BLaER1 (cell line): ENCODE measurements around the gene UPP1.
A peak's percentile ranks its signal among the peaks of the same experiment; 100 is the strongest.

ENCODE experiments used
- H3K27ac ChIP-seq: shearing (Covaris generic); formaldehyde crosslinking; 2 replicates; pipeline ENCODE4 v1.8.1; 2022
- H3K27me3 ChIP-seq: shearing (Covaris generic); formaldehyde crosslinking; 2 replicates; pipeline ENCODE4 v1.8.1; 2022
- H3K36me3 ChIP-seq: shearing (Covaris generic); formaldehyde crosslinking; 2 replicates; pipeline ENCODE4 v1.8.1; 2022
- H3K4me1 ChIP-seq: shearing (Covaris generic); formaldehyde crosslinking; 2 replicates; pipeline ENCODE4 v1.8.1; 2022
- H3K4me2 ChIP-seq: shearing (Covaris generic); formaldehyde crosslinking; 2 replicates; pipeline ENCODE4 v1.8.1; 2022
- H3K4me3 ChIP-seq: shearing (Covaris generic); formaldehyde crosslinking; 2 replicates; pipeline ENCODE4 v1.8.1; 2022
- H3K9ac ChIP-seq: shearing (Covaris generic); formaldehyde crosslinking; 2 replicates; pipeline ENCODE4 v1.8.1; 2022
- H3K9me3 ChIP-seq: shearing (Covaris generic); formaldehyde crosslinking; 2 replicates; pipeline ENCODE4 v1.8.1; 2022
- H4K20me1 ChIP-seq: shearing (Covaris generic); formaldehyde crosslinking; 2 replicates; pipeline ENCODE4 v1.8.1; 2022
- Cebpa-rat ChIP-seq: shearing (Covaris generic); IDR thresholded peaks from 2 replicates; pipeline ENCODE4 v1.8.1; 2022

UPP1 gene

DNA sequence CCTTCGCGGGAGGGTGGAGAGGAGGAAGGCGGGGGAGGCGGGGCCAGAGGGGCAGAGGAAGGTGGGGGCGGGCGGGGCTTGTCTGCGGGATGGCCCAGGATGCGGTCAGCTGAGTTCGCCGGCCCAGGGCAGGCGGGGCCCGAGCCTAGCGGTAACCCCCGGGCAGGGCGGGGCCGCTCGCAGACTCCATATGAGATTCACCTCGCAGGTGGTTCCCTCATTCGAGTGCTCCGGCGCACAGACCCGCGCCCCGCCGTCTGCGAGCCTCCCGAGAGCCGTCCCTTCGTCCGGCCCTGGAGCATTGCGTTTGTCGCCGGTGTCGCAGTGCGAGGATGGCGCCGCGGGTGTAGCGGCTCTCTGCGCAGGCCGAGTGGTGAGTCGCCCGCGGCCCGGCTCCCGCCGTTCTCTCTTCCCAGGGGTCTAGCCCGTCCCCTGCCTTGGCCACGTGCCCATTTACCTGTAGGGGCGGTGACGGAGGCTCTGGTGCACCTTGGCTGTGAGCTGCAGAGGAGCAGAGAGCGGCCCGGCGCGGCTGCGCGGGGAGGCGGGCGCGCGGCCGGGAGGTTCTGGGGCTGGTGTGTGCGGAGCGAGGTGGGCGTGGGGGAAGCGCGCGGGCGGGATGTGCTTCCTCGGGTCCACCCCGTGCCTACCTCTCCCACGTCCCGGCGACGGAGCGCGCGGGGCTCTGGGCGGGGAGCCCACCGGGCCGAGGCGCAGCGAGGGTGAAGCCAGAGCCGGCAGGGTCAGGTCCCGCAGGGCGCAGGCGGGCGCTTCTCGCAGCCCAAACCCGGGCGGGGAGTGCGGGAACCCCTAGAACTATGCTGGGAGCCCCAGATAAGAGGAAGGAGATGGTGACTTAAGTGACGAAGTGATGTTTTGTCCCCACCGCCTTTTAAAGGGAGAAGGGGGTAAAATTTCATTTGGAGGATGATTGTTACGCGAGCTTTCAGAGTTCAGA, at the start of gene UPP1:
UPP1 (plus strand) TSS at position 220 of the 958 bp plus-strand sequence. CDS start 5,519 bp downstream, outside the sequence.
- no peaks in the 10 kb centered on the region for H3K36me3 ChIP-seq
- H4K20me1 ChIP-seq: peaks cover 24% of the 10 kb centered on the region; the same call in 1 of the 2 replicates
- H3K9me3 ChIP-seq: no peaks in the 10 kb centered on the region
- H3K27me3 ChIP-seq: peaks cover 39% of the 10 kb centered on the region
- peak within 1 kb of the TSS; percentile 70 for H3K27ac ChIP-seq
- TF ChIP-seq Cebpa-rat: no peak
- H3K4me3 ChIP-seq: peak within 1 kb of the TSS; percentile 68
- peak within 1 kb of the TSS; percentile 66 for H3K9ac ChIP-seq
- peaks cover 43% of the 10 kb centered on the region for H3K4me1 ChIP-seq
- peak within 1 kb of the TSS; percentile 98 for H3K4me2 ChIP-seq

DNA sequence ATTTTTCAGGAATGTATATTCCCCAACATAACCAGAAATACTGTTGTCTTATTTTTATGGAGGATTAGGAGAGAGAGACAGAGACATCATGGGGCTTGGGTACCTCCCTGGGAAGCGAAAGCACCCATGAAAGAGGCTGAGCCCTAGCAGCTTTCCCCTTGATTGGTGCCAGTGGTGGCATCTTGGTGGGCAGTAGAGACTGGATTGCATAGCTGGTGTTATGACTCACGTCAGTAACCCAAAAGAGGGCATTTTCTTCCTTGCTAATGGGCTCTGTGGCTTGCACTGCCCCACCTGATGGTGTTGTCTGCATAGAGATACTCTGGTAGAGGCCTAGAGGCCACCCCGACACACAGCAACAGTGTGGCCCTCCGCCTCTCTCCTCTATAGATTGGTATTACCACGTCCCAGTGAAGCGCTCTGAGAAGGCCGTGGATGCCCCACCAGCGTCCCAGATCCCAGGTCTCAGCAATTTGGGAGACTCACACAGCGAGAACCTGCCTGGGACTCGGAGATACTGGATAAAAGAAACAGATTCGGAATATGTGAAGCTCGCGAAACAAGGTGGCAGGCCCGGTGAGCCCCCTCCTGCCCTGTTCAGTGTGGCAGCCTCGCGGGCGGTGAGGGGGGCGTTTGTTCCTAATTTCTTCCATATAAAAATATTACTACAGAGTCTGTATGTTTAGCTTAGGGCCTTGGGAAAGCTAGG, 48.0 kb upstream of the UPP1 start:
- H4K20me1 ChIP-seq: no peaks in the 10 kb centered on the region
- H3K9ac ChIP-seq: no peak overlapping the region
- no peak overlapping the region for H3K27ac ChIP-seq
- peaks cover 12% of the 10 kb centered on the region for H3K27me3 ChIP-seq
- H3K4me3 ChIP-seq: no peak overlapping the region
- no peak for TF ChIP-seq Cebpa-rat
- peaks cover 7% of the 10 kb centered on the region for H3K4me1 ChIP-seq
- H3K4me2 ChIP-seq: no peak overlapping the region
- H3K36me3 ChIP-seq: no peaks in the 10 kb centered on the region
- H3K9me3 ChIP-seq: peaks cover 1% of the 10 kb centered on the region

DNA sequence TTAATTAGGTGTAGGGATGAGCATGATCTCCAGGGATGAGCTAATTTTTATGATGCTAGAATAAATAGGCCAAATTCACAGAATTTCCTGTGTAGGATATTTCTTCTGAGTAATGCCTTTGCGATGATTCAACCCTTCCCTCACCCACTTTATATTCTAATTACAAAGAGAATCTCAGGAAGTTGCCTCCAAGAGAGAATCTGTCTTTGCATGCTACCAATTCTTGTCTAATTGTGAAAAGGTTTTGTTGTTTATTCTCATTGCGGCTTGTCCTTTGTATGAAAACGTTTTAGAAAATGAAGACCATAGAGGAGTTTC, 47.5 kb upstream of the UPP1 start:
- H3K9ac ChIP-seq: no peak overlapping the region
- H3K4me1 ChIP-seq: peaks cover 12% of the 10 kb centered on the region
- H4K20me1 ChIP-seq: no peaks in the 10 kb centered on the region
- H3K4me2 ChIP-seq: no peak overlapping the region
- no peak overlapping the region for H3K27ac ChIP-seq
- no peaks in the 10 kb centered on the region for H3K9me3 ChIP-seq
- H3K27me3 ChIP-seq: peaks cover 7% of the 10 kb centered on the region; the same call in 1 of the 2 replicates
- no peaks in the 10 kb centered on the region for H3K36me3 ChIP-seq
- no peak for TF ChIP-seq Cebpa-rat
- H3K4me3 ChIP-seq: no peak overlapping the region

DNA sequence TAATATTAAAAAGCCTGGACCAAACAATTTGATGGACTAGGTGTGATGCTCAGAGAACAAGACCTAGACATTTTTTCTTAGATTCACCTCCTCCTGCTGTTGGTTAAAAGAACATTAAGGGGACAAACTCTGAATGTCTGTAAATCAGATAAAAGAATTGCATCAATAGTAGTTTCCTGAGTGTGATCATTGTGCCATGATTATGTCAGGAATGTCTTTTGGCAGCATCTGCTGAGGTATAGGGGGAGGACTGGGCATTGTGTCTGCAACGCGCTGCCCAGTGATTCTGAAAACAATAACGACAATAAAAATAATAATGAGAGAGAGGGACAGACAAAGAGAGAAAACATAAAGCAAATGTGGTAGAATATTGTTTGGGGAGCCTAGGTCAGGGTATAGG, 46.8 kb upstream of the UPP1 start:
- no peaks in the 10 kb centered on the region for H3K36me3 ChIP-seq
- H3K27me3 ChIP-seq: peaks cover 1% of the 10 kb centered on the region; the same call in 1 of the 2 replicates
- no peak overlapping the region for H3K4me3 ChIP-seq
- no peak overlapping the region for H3K9ac ChIP-seq
- peaks cover 17% of the 10 kb centered on the region for H3K4me1 ChIP-seq
- H3K4me2 ChIP-seq: no peak overlapping the region
- H4K20me1 ChIP-seq: no peaks in the 10 kb centered on the region
- no peaks in the 10 kb centered on the region for H3K9me3 ChIP-seq
- no peak overlapping the region for H3K27ac ChIP-seq
- TF ChIP-seq Cebpa-rat: no peak

DNA sequence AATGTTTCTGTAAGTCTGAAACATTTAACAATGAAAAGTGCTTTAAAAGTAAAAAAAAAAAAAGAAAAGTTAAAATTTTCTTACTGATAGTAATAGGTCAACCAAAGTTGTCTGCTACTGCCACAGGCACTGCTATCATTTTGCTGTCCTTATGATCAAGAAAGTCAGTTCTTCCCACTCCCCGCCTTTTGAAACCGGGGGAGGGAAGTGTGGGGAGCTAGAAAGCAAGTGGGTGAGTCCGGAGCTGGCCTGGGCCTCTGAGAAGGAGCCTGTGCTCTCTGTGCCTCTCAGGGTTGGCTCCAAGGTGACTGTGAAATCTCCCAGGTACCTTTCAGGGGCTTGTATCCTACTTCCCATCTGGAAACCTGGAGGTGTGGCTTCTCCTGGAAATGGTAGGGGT, 46.4 kb upstream of the UPP1 start:
- Histone ChIP-seq H3K4me2 (no peak overlapping the region), H3K4me3 (no peak overlapping the region), H3K9me3 (no peaks in the 10 kb centered on the region), H3K27me3 (no peaks in the 10 kb centered on the region), H4K20me1 (no peaks in the 10 kb centered on the region), H3K4me1 (peaks cover 17% of the 10 kb centered on the region), H3K27ac (no peak overlapping the region), H3K9ac (no peak overlapping the region), H3K36me3 (no peaks in the 10 kb centered on the region)
- no peak for TF ChIP-seq Cebpa-rat

DNA sequence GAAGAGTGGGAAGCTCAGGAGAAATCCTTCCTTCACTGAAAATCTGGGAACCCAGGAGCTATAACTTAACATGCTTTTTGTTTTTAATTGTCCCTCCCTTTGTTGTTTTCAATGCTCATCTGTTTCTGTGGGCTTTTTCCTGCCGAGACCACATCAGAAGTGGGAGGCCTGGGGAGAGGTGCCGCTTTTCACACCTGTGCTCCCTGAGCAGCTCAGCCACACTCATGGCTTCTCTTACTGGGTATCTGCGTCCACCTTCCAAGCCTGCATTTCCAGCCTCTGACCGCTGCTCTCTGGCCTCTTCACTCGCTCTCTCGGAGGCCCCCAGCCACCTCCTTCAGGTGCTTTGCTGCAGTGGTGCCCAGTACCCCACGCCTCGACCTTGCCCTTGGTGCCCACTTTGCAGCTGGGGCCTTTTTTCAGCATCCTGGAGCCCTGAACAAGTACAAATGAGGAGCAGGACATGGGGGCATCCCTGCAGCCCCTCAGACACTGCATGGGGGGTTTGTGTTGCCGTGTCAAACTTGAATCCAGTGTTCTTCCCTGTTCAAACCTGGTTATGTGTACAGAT, 43.8 kb upstream of the UPP1 start:
- TF ChIP-seq Cebpa-rat: no peak
- Histone ChIP-seq H3K9me3 (no peaks in the 10 kb centered on the region), H3K27ac (no peak overlapping the region), H3K4me1 (peaks cover 17% of the 10 kb centered on the region), H3K36me3 (no peaks in the 10 kb centered on the region), H3K4me3 (no peak overlapping the region), H3K4me2 (no peak overlapping the region), H3K27me3 (no peaks in the 10 kb centered on the region), H4K20me1 (no peaks in the 10 kb centered on the region), H3K9ac (no peak overlapping the region)

DNA sequence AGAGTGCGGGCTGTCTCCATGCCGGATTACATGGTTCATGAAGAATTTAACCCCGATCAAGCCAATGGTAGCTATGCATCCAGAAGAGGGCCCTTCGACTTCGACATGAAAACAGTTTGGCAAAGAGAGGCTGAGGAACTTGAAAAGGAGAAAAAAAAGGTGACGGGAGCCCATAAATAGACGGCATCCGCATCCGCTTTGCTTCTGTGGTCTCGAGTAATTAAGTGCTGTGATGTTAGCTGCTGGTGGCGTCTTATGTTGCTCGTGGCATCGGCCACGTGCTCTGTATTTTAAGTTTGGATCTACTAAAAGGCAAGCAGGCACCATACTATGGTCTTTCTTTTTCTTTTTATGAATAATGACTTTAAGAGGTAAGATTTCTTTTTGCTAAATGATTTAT, 42.6 kb upstream of the UPP1 start:
- peak overlapping the region; percentile 55 for H3K4me2 ChIP-seq
- H3K27me3 ChIP-seq: no peaks in the 10 kb centered on the region
- no peak overlapping the region for H3K27ac ChIP-seq
- peaks cover 17% of the 10 kb centered on the region for H3K4me1 ChIP-seq
- no peak overlapping the region for H3K4me3 ChIP-seq
- H3K36me3 ChIP-seq: no peaks in the 10 kb centered on the region
- TF ChIP-seq Cebpa-rat: no peak
- H4K20me1 ChIP-seq: no peaks in the 10 kb centered on the region
- H3K9me3 ChIP-seq: no peaks in the 10 kb centered on the region
- H3K9ac ChIP-seq: no peak overlapping the region

DNA sequence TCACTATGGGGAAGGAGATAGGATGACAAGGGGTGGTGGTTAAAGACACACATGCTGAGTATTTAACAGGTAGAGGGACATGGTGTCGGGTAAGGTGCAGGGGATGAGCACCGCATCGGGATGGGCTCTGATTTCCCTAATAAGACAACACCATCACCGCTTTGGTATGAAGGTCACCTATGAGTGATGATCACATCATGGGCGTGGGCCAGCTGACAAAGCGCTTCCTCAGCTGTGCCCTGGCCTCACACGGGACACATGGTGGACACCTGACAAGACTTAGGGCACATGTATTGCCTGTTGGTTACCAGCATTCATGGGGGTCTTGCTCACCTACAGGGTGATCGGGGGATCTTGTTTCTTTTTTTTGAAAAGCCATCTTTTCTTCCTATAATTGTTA, 41.0 kb upstream of the UPP1 start:
- H3K27me3 ChIP-seq: no peaks in the 10 kb centered on the region
- H3K9ac ChIP-seq: no peak overlapping the region
- H4K20me1 ChIP-seq: no peaks in the 10 kb centered on the region
- no peak for TF ChIP-seq Cebpa-rat
- no peak overlapping the region for H3K27ac ChIP-seq
- H3K4me1 ChIP-seq: peaks cover 17% of the 10 kb centered on the region
- H3K36me3 ChIP-seq: no peaks in the 10 kb centered on the region
- H3K9me3 ChIP-seq: no peaks in the 10 kb centered on the region
- no peak overlapping the region for H3K4me3 ChIP-seq
- no peak overlapping the region for H3K4me2 ChIP-seq

DNA sequence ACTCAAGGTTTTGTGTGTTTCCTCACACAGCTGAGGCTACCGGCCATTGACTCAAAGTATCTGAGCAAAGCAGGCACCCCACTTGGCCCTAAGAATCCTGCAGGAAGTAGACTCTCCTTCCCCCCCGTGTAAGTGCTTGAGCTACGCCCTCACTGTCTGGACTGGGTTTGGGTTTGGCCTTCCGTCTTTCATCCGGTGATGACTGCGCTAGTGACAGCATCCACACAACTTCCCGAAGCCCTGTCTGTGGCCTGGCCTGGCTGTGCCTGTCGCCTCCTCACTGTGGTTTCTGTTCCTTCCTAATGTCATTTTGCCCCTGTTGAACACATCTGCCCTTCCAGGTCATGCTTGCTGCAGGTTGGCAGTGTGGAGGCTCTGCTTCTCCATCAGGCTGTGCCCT, 39.2 kb upstream of the UPP1 start:
- Histone ChIP-seq H3K27me3 (no peaks in the 10 kb centered on the region), H3K4me3 (no peak overlapping the region), H3K9me3 (no peaks in the 10 kb centered on the region), H3K27ac (no peak overlapping the region), H4K20me1 (no peaks in the 10 kb centered on the region), H3K4me2 (no peak overlapping the region), H3K36me3 (no peaks in the 10 kb centered on the region), H3K9ac (no peak overlapping the region), H3K4me1 (peaks cover 17% of the 10 kb centered on the region)
- no peak for TF ChIP-seq Cebpa-rat

DNA sequence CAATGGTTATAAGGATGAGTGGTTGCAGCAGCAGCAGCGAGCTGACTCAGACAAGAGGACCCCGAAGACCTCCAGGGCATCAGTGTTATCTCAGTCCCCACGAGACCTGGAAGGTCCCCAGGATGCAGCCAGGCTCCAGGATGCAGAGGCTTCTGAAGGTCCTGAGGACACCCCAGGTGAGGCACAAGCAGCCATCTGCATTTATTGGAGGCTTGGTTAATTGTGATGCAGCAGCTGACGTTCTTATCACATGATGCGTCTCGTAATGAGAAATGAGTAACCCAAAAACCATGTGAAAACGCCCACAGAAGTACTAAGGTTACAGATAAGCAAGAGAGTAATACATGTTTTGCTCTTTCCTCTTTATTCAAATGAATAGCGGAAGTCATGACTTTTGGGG, 36.3 kb upstream of the UPP1 start:
- H3K36me3 ChIP-seq: no peaks in the 10 kb centered on the region
- H3K4me2 ChIP-seq: no peak overlapping the region
- TF ChIP-seq Cebpa-rat: no peak
- no peak overlapping the region for H3K27ac ChIP-seq
- no peaks in the 10 kb centered on the region for H3K27me3 ChIP-seq
- H3K9ac ChIP-seq: no peak overlapping the region
- H4K20me1 ChIP-seq: no peaks in the 10 kb centered on the region
- H3K9me3 ChIP-seq: no peaks in the 10 kb centered on the region
- no peaks in the 10 kb centered on the region for H3K4me1 ChIP-seq
- no peak overlapping the region for H3K4me3 ChIP-seq
